Left forelimb (tissue), 1 donor: ENCODE results near the gene SARNP.
A peak's percentile ranks its signal among the peaks of the same experiment; 100 is the strongest.

Experiments used
- DNase-seq: peaks from one replicate; pipeline ENCODE4 v3.0.0-alpha.2; 2018; ENCODE audit warnings: low spot score

SARNP gene

GRCh38 chr12:55742719-55743405 lies 74.7 kb downstream of the SARNP start, which contains the start of gene GDF11:
Gene GDF11 (plus strand): TSS chr12:55743122. CDS start chr12:55743317, 195 bp downstream.
- DNase-seq: peak; percentile 92

DNA sequence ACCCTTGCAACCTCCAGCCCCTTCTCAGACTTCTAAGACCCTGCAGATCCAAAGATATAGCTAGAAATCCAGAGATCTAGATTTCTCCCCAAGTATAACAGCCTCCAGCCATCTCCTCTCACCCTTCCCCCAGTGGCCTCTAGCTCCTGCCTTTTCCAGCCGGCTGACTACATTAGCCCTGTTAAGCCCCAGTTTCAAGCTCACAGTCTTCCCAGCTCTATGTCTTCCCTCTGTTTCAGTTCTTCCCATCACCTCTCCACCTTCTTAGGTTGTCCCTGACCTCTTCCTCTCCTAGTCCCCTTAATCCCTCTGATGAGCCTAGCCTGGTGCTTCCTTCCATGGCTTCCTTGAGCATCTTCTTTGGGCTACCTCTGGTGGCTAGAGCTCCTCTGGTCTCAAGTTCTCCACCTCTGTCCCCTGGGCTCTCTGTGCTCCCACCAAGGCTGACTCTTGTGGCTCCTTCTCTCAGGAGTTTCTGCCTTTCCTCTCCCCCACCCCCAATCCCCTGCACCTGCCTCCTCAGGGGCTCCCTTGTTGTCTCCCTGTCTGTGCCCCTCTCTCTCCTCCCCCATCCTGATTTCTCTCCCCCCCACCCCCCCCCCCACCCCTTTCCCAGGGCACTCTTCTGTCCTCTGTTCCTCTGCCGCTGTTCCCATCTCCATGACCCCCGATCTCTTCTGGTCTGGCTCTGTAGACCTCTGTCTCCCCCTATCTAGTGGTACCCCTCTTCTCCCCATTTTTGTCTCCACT lies 75.4 kb downstream of the SARNP start:
- no peak for DNase-seq

DNA sequence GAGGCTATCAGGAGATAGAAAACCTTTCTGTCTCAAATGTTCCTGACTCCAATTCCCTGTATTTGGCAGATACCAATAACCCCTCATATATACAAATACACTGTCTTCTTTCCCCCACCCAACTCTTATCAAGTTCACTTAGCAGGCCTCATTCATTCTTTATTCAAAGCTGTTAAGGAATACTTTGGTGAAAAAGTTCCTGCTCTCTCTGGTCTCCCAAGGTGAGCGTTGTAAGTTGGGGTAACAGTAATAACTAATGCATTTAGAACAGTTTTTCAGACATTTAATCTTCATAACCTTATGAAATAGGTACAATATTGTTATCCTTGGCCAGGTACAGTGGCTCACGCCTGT lies 78.5 kb downstream of the SARNP start:
- no peak for DNase-seq

DNA sequence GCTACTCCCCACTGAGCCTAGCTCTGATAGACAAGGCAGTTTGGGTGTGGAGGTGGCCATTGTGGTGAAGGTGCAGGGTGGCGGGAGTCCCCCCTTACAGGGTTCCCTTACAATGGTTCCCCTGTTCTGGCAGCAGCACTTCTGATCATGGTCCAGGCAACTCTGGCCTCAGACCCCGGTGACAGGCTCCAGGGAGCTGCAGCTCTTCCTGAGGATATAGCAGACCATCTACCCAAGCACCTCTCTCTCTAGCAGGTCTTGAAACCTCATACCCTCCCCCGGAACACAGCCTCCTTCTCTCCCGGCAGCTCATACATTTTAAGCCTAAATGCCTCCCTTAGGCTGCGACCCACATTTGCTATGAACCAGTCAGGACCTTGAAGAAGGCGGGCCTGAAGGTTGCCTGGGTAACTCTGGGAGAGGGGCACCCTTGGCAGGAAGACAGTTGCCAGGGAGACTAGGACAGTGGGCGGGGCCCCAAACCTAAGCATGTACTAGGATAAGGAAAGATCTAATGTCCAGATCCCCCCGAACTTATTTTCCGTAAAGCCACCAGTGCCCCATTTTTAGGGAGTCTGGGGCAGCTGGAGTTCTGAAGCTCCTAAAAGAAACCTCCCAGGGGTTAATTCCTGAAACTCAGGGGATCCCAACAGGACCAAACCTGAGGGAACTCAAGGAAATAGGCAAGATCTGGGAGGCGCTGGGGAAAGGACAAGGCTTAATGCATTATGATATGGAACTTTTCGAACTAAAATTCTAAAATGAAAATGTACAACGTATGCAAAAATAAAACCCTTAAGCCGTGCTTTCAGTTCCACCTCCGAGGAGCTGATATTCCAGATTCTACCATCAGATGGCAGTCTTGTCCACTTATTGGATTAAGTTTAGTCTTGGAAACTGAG lies 79.2 kb downstream of the SARNP start:
- DNase-seq: peak; percentile 90

DNA sequence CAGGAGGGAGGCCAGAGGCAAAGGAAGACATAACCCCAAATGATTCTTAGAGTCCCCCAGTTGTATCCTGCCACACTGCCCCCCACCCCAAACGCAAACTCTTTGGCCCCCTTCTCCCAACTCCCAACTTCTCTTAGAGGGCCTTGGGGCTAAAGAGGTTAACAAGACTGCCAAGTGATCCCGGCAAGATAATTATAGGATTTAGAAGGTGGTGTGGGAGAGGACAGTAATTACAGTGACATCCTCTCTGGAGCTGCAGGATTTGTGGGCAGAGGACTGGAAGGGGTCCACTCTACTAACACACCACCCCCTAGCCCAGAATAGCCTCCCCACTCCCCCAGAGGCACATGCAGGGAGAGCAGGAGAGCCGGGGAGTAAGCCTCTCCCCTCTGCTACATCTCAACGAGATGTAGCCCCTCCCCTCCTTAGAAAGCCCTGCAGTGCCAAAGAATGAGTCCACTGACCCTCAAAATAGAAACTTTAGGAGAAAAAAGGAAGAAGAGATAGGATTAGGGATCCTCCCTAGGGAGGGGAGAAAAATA lies 79.9 kb downstream of the SARNP start:
- DNase-seq: no peak

GRCh38 chr12:55736780-55737580 lies 80.5 kb downstream of the SARNP start:
- DNase-seq: no peak

GRCh38 chr12:55736076-55736475 lies 81.4 kb downstream of the SARNP start:
- no peak for DNase-seq

DNA sequence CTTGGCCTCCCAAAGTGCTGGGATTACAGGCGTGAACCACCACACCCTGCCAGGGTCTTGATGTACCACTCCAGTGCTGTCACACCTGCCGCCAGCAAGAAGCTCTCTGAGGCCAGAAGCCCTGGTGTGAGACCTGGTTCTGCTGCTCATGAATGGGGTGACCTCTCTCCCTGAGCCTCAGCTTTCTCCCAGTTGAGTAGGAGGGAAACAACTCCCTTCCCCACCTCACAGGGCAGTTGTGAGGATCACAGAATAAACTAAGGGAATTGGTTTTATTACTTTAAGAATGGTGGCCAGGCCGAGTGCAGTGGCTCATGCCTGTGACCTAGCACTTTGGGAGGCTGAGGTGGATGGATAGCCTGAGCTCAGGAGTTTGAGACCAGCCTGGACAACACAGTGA lies 82.9 kb downstream of the SARNP start:
- no peak for DNase-seq

DNA sequence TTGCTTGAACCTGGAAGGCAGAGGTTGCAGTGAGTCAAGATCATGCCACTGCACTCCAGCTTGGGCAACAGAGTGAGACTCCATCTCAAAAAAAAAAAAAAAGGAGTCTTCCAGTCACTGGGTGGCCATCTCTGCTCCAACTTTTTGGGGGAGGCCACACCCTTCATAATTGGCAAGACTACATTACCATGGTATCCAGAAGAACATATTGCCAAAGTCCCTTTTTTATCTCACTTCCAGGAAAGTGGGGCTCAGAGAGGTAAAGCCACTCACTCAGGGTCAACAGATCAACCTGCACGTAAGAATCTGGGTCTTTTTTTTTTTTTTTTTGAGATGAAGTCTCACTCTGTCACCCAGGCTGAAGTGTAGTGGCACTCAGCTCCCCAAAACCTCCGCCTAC lies 83.7 kb downstream of the SARNP start:
- DNase-seq: no peak

DNA sequence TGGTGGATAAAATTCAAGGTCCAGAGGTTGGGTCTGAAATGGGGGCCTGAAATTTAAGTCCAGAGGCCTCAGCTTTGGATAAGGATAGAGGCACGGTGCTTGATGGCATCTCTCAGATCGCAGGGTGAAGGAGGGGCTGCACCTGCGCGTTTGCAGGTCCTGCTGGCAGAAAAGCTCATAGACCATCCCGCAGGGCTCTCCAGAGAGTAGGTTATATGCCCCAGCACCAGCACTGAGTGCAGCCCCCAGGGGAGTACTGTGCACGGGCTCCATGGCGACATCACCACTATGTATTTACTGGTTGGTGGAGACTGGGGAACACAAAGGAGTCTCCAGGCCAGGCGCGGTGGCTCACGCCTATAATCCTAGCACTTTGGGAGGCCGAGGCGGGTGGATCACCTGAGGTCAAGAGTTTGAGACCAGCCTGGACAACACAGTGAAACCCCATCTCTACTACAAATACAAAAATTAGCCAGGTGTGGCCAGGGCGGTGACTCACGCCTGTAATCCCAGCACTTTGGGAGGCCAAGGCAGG lies 84.4 kb downstream of the SARNP start:
- DNase-seq: no peak

GRCh38 chr12:55732288-55732687 lies 85.2 kb downstream of the SARNP start:
- DNase-seq: no peak

DNA sequence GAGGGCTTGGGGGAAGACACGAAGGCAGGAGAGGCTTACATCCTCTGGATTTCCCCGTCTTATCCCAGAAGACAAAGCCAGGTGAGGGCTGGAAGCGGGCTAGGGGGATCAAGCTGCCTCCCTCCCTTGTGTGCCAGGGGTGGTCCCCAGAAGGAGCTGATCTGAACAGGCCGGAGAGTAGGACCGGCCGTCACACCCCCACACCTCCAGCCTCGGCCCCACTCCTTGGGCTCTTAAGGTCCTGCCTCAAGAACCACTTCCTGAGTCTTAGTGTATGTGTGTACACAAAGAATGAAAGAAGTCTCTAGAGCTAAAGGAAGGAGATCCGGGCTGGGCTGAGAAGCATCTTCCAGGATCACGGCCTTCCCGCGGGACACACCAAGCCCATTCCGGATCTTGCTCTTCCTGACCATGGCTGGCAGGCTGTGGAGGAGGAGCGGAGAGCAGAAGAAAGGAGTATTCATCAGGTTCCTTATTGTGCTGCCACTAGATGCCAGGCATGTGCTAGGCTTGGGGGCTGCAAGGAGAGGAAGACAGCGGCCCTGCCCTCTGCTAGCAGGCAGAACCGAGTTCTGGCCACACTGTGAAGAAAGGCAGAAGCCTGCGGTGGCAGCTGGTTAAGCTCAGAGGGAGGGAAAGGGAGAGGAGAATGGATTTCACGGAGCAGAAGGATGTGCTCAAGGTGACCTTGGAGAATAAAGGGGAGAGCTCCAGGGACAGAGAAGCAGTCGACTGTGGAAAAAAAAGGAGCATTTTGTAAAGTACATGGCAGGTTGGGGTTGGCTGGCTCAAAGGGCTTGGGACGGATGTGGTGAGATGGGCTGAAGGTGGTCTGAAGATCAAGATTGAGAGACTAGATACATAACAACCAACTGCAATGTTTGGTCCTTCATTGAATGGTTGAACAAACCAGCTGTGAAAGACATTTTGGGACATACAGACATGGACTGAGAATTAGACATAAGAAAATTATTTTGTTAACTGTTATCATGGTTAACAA lies 87.4 kb downstream of the SARNP start:
- no peak for DNase-seq

DNA sequence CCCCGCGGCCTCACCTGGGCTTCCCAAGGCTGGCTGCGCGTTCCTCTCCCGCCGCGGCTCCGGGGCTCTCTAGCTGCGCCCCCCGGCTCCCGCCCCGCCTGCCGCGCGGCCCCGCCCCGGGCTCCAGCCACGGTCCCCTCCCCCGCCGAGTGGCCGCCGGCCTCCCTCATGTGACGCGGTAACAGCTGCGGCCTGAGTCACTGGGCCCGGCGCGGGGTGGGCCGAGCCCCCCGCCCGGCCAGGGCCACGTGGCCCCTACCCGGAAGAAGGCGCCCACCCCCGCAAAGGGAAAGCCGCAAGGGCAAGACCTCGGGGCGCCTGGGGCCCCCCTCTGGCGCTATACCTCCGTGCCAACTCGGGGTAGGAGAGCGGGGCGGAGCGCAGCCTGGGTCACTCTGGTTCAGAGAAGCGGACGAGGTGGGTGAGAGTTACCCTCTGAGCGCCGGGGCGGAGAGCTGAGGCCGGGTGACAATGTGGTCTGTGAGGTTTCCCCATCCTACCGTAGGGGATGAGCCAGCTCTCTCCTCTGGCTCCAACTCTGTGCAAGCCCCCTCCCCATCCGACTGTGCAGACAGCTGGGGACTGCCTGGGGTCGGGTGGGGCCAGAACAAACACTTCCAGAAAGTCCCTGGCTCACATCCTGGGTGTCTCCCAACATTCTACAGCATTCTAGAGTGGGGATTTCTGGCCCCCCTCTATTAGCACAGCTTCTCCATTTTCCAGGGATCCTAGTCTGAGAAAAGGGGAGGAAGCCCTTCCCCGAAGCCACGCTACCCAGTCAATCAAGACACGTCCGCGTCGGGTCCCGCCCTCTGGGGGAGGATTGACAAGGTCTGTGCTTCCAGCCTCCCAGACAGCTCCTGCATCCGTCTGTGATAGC lies 88.3 kb downstream of the SARNP start, which contains the start of gene CD63:
TSS of gene CD63 (minus strand) at position 71 of the 880 bp plus-strand sequence. CDS start 668 bp downstream, outside the sequence.
- peak; percentile 95 for DNase-seq

DNA sequence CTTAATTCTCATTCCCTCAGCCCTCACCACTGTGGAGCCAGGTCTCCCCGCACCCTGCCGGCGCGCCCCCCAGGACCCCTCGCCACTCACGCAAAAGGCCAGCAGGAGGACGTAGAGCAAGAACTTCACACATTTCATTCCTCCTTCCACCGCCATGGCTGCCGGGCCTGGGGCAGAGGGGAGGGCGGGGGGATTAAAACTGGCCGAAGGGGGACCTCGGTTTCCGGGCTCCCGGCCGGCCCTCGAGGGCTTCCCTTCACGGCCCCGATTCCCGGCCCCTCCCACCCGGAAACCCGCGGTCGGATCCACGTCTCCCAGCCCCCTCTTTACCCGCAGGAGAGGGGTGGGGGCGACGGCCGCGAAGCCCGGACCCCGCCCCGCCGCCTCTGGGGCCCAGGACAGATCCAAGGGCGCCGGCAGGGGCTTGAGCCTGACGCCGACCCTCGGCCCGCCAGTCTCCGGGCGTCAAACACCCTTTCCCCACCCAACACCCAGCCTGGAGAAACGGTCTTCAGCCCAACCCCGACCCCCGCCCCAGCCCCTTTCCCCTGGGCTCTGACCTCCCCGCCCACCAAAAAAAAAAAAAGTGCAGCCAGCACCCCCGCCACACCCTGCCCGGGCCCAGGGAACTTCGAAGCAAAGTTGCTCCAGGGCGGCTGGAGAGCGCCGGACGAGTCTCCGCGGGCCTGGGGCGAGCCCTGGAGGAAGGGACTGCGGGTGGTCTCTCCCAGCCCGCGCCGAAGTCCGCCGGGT lies 89.2 kb downstream of the SARNP start:
- DNase-seq: peak; percentile 87

GRCh38 chr12:55727643-55728185 lies 89.8 kb downstream of the SARNP start:
- no peak for DNase-seq

GRCh38 chr12:55726971-55727370 lies 90.6 kb downstream of the SARNP start:
- no peak for DNase-seq

DNA sequence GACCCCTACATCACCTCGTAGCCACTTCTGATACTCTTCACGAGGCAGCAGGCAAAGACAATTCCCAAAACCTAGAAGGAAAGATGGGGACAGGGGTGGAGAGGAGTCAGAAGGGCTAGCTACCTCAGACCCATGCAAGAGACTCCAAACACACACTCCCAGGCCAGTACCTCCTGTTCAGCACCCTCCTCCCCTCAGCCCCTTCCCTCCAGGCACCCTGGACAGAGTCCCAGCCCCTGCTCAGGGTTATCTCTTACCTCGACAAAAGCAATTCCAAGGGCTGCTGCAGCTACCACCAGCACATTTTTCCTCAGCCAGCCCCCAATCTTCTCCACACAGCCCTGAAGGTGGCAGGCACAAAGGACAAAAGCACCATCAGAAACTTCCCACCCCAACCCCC lies 92.0 kb downstream of the SARNP start:
- DNase-seq: no peak

- DNase-seq: no peak
These were observed 92.6 kb downstream of the SARNP start for GRCh38 chr12:55724940-55725309.
